ENCODE results near the gene ZNF683. TPM values are rescaled to one million over a fixed set of nuclear protein-coding genes. Genes with fewer than 3 reads are reported as not detected.
A peak's percentile ranks its signal among the peaks of the same experiment; 100 is the strongest.

The ZNF683 gene
- total RNA-seq, 2 experiments from 2014 or later = 0.69 to 1.3 TPM

GRCh38 chr1:26338670-26339069 is 33.9 kb downstream of the ZNF683 start:
- H3K27me3 Mint-ChIP-seq = no peaks in the 10 kb centered on the region
- H3K9me3 Mint-ChIP-seq = no peaks in the 10 kb centered on the region
- ATAC-seq (no peak), DNase-seq (no peak)
- H3K27ac Mint-ChIP-seq = no peak overlapping the region
- TF ChIP-seq CTCF (IDR thresholded peaks at IDR 0.05) = no peak
- peaks cover 11% of the 10 kb centered on the region for H3K4me1 Mint-ChIP-seq (ENCODE audit: low read depth)
- H3K36me3 Mint-ChIP-seq (ENCODE audit: low read depth) = no peaks in the 10 kb centered on the region
- intact Hi-C loops (cut with micrococcal nuclease) = no loop called here
- CTCF ChIA-PET = interaction anchor here (0.9 to 1.5 kb wide), 5 partner anchors 9 to 105 kb away, joined by 3 to 8 read pairs (median 4); partner anchors contain the start of gene CEP85
- POLR2A ChIA-PET = no interaction called here
- no peak overlapping the region for H3K4me3 Mint-ChIP-seq

- H3K36me3 Mint-ChIP-seq (ENCODE audit: low read depth) = no peaks in the 10 kb centered on the region
- H3K4me1 Mint-ChIP-seq (ENCODE audit: low read depth) = peaks cover 11% of the 10 kb centered on the region
- ChIA-PET POLR2A (interaction anchor here (0.8 to 1.3 kb wide), 2 partner anchors 14 to 53 kb away, joined by 3 to 4 read pairs; no protein-coding TSS in a partner anchor), CTCF (interaction anchor here (0.9 to 1.7 kb wide), 6 partner anchors 10 to 168 kb away, joined by 3 to 8 read pairs (median 4); partner anchors contain the start of gene ZNF593)
- intact Hi-C loops (cut with micrococcal nuclease) = no loop called here
- DNase-seq (no peak), ATAC-seq (no peak)
- no peaks in the 10 kb centered on the region for H3K9me3 Mint-ChIP-seq
- H3K27ac Mint-ChIP-seq = no peak overlapping the region
- no peaks in the 10 kb centered on the region for H3K27me3 Mint-ChIP-seq
- H3K4me3 Mint-ChIP-seq = no peak overlapping the region
- TF ChIP-seq CTCF (IDR thresholded peaks at IDR 0.05) = no peak
Measured at GRCh38 chr1:26337625-26338024, 34.9 kb downstream of the ZNF683 start.

GRCh38 chr1:26337206-26337535 is 35.4 kb downstream of the ZNF683 start:
- intact Hi-C loops (cut with micrococcal nuclease) = no loop called here
- ChIA-PET POLR2A (interaction anchor here (1.3 kb wide), 1 partner anchor 52 kb away, joined by 4 read pairs; no protein-coding TSS in a partner anchor), CTCF (interaction anchor here (0.9 to 2.9 kb wide), 4 partner anchors 15 to 167 kb away, joined by 3 to 13 read pairs (median 4); partner anchors contain the start of gene ZNF593)
- Mint-ChIP-seq H3K4me1 (ENCODE audit: low read depth) (peaks cover 11% of the 10 kb centered on the region), H3K4me3 (peak overlapping the region; percentile 36), H3K27me3 (no peaks in the 10 kb centered on the region), H3K27ac (no peak overlapping the region), H3K36me3 (ENCODE audit: low read depth) (no peaks in the 10 kb centered on the region), H3K9me3 (no peaks in the 10 kb centered on the region)
- ATAC-seq (no peak), DNase-seq (no peak)
- no peak for TF ChIP-seq CTCF (IDR thresholded peaks at IDR 0.05)

- peak; percentile 89 for DNase-seq
- TF ChIP-seq CTCF (IDR thresholded peaks at IDR 0.05) = no peak
- peaks cover 11% of the 10 kb centered on the region for H3K4me1 Mint-ChIP-seq (ENCODE audit: low read depth)
- peak; percentile 96 for ATAC-seq
- H3K27ac Mint-ChIP-seq = no peak overlapping the region
- intact Hi-C loops (cut with micrococcal nuclease) = no loop called here
- H3K27me3 Mint-ChIP-seq = no peaks in the 10 kb centered on the region
- H3K9me3 Mint-ChIP-seq = no peaks in the 10 kb centered on the region
- ChIA-PET POLR2A (interaction anchor here (0.8 to 1.3 kb wide), 3 partner anchors 29 to 140 kb away, joined by 3 to 4 read pairs (median 3); no protein-coding TSS in a partner anchor), CTCF (interaction anchor here (0.9 to 2.9 kb wide), 4 partner anchors 14 to 167 kb away, joined by 3 to 13 read pairs (median 4); partner anchors contain the start of gene ZNF593)
- peak overlapping the region; percentile 87 for H3K4me3 Mint-ChIP-seq
- H3K36me3 Mint-ChIP-seq (ENCODE audit: low read depth) = no peaks in the 10 kb centered on the region
Measured at GRCh38 chr1:26336477-26337205, 35.9 kb downstream of the ZNF683 start.

Measured in activated CD8-positive, alpha-beta T cell treated with anti-CD3 and anti-CD28 coated beads for 36 hours (primary cell).